Panc1 (cell line): ENCODE measurements around the gene KRT85. TPM values are rescaled to one million over a fixed set of nuclear protein-coding genes. Genes with fewer than 3 reads are reported as not detected.
A peak's percentile ranks its signal among the peaks of the same experiment; 100 is the strongest.

Source experiments
- ATAC-seq: fragments of 200-7000 bp; cut with Tn5 transposase; 2 replicates; pipeline ENCODE4 v1.9.1; 2020; ENCODE audit warnings: mild to moderate bottlenecking, moderate library complexity
- BruUV-seq: library from RNA; stranded (reverse); fragments of 400-500 nt; replicated peaks from 2 replicates; lab custom pipeline; 2021; lab: Mats Ljungman, UMichigan
- CTCF ChIA-PET: fragments of 300-600 bp; sonication (Branson Sonifier 250); formaldehyde crosslinking; loops from one replicate; lab custom pipeline; 2022; ENCODE audit warnings: antibody characterized with exemption; lab: Charles Lee
- POLR2A ChIA-PET: fragments of 300-600 bp; sonication (Branson Sonifier 250); formaldehyde crosslinking; loops from one replicate; lab custom pipeline; 2022; ENCODE audit warnings: antibody characterized with exemption; lab: Charles Lee
- DNase-seq: peaks from one replicate; pipeline ENCODE4 v3.0.0-alpha.2; 2010; ENCODE audit warnings: low read depth, low spot score
- H3K27ac ChIP-seq: 2 replicates; pipeline ENCODE4 v1.5.1; 2011; ENCODE audit warnings: mild to moderate bottlenecking, low read length, inconsistent platforms
- H3K27me3 ChIP-seq: fragments of 200-500 bp; sonication (Bioruptor generic); 2 replicates; pipeline ENCODE4 v1.6.0; 2014; ENCODE audit warnings: low read length, inconsistent platforms; ENCODE audit not compliant: control insufficient read depth, insufficient read depth
- H3K36me3 ChIP-seq: fragments of 200-500 bp; sonication (Bioruptor generic); 2 replicates; pipeline ENCODE4 v1.5.1; 2014; ENCODE audit warnings: inconsistent platforms, mild to moderate bottlenecking, low read length, moderate library complexity; ENCODE audit not compliant: control insufficient read depth, insufficient read depth
- H3K4me1 ChIP-seq: 2 replicates; pipeline ENCODE4 v1.5.1; 2011; ENCODE audit warnings: inconsistent platforms, mild to moderate bottlenecking, low read length, moderate library complexity; ENCODE audit not compliant: control insufficient read depth, insufficient read depth
- H3K4me3 ChIP-seq, 2 experiments: 2 replicates each; pipeline ENCODE4 v1.5.1; 2011 to 2012; ENCODE audit warnings: low read depth in 2 of 2, low read length in 2 of 2, mild to moderate bottlenecking in 2 of 2, inconsistent platforms in 1 of 2, moderate library complexity in 1 of 2
- H3K9me3 ChIP-seq: fragments of 200-500 bp; sonication (Bioruptor generic); 2 replicates; pipeline ENCODE4 v1.5.1; 2014; ENCODE audit warnings: low read depth, mild to moderate bottlenecking, inconsistent platforms, low read length, moderate library complexity; ENCODE audit not compliant: control insufficient read depth, insufficient read depth
- CTCF ChIP-seq: fragments of 450-650 bp; IDR thresholded peaks from 2 replicates; pipeline ENCODE4 v1.5.1; 2017; ENCODE audit warnings: mild to moderate bottlenecking
- POLR2AphosphoS5 ChIP-seq: IDR thresholded peaks from 2 replicates; pipeline ENCODE4 v1.6.1; 2012; ENCODE audit warnings: mild to moderate bottlenecking, low read depth, low read length, moderate library complexity
- REST ChIP-seq, 2 experiments: IDR thresholded peaks; 2 replicates each; pipeline ENCODE4 v1.6.1; 2011 to 2012; ENCODE audit warnings: low read depth in 2 of 2, control low read depth in 1 of 2, low read length in 1 of 2, mild to moderate bottlenecking in 1 of 2, moderate library complexity in 1 of 2; ENCODE audit not compliant: insufficient read depth in 1 of 2
- SIN3A ChIP-seq: IDR thresholded peaks from 2 replicates; pipeline ENCODE4 v1.6.1; 2012; ENCODE audit warnings: low read depth, mild to moderate bottlenecking, low read length, moderate library complexity, borderline replicate concordance; ENCODE audit not compliant: insufficient read depth
- TCF7L2 ChIP-seq: IDR thresholded peaks from 2 replicates; pipeline ENCODE4 v1.6.1; 2011; ENCODE audit warnings: mild to moderate bottlenecking, low read depth, low read length, inconsistent platforms
- in situ Hi-C: cut with HindIII; loops from 2 replicates; pipeline ENCODE4 v1.10.0; 2016; ENCODE audit warnings: low sequenced_read_pairs, low pct_unique_long_range_greater_than_20kb
- intact Hi-C: fragments of 100-400 bp; cut with micrococcal nuclease; formaldehyde crosslinking; loops from one replicate; pipeline ENCODE4 v1.10.0; 2022; ENCODE audit not compliant: unreplicated experiment
- total RNA-seq: library from RNA; stranded (reverse); gene quantifications from one replicate; pipeline ENCODE4 v1.2.1, GENCODE V29; 2021; ENCODE audit not compliant: unreplicated experiment

Gene KRT85
- total RNA-seq, 1 experiment from 2014 or later, result not detected

GRCh38 chr12:52413782-52414345, 46.6 kb upstream of the KRT85 start:
- Histone ChIP-seq H3K27me3 (no peaks in the 10 kb centered on the region), H3K27ac (no peak overlapping the region), H3K36me3 (no peaks in the 10 kb centered on the region), H3K9me3 (no peaks in the 10 kb centered on the region), H3K4me3 (no peak overlapping the region), H3K4me1 (no peaks in the 10 kb centered on the region)
- POLR2A ChIA-PET, result interaction anchor here (0.6 kb wide), 1 partner anchor 50 kb away, joined by 3 read pairs; no protein-coding TSS in a partner anchor
- BruUV-seq, result no TSS peak
- CTCF ChIA-PET, result interaction anchor here (0.7 kb wide), 1 partner anchor 240 kb away, joined by 5 read pairs; no protein-coding TSS in a partner anchor
- in situ Hi-C loops, result no loop called here
- intact Hi-C loops, result no loop called here
- no peak for DNase-seq
- TF ChIP-seq SIN3A, result no peak
- no peak for TF ChIP-seq POLR2AphosphoS5
- TF ChIP-seq REST (IDR thresholded peaks at IDR 0.05; ENCODE audit: insufficient read depth in 1 of 2, low read depth in 2 of 2, low read length in 1 of 2), result no peak
- TF ChIP-seq CTCF, result no peak
- TF ChIP-seq TCF7L2, result no peak
- 0 out of 2 replicates have a peak, but pooled peaks have one; percentile 23 for ATAC-seq

- Histone ChIP-seq H3K27me3 (no peaks in the 10 kb centered on the region), H3K4me1 (no peaks in the 10 kb centered on the region), H3K4me3 (no peak overlapping the region), H3K36me3 (no peaks in the 10 kb centered on the region), H3K27ac (no peak overlapping the region), H3K9me3 (no peaks in the 10 kb centered on the region)
- BruUV-seq, result no TSS peak
- DNase-seq, result no peak
- intact Hi-C loops, result no loop called here
- peak; percentile 58 for ATAC-seq
- POLR2A ChIA-PET, result interaction anchor here (0.6 kb wide), 1 partner anchor 50 kb away, joined by 3 read pairs; no protein-coding TSS in a partner anchor
- TF ChIP-seq CTCF, result no peak
- no peak for TF ChIP-seq TCF7L2
- no peak for TF ChIP-seq POLR2AphosphoS5
- no peak for TF ChIP-seq REST (IDR thresholded peaks at IDR 0.05; ENCODE audit: insufficient read depth in 1 of 2, low read depth in 2 of 2, low read length in 1 of 2)
- TF ChIP-seq SIN3A, result no peak
- CTCF ChIA-PET, result no interaction called here
- in situ Hi-C loops, result no loop called here
Observed at GRCh38 chr12:52413202-52413601, 45.9 kb upstream of the KRT85 start.
